ENCODE data around the gene C2orf92.
"Not testable (repeated sequence)": the region's sequence is repeated elsewhere in the genome, so short reads cannot be mapped to it uniquely, and the experiment has no call there.

The C2orf92 gene

DNA sequence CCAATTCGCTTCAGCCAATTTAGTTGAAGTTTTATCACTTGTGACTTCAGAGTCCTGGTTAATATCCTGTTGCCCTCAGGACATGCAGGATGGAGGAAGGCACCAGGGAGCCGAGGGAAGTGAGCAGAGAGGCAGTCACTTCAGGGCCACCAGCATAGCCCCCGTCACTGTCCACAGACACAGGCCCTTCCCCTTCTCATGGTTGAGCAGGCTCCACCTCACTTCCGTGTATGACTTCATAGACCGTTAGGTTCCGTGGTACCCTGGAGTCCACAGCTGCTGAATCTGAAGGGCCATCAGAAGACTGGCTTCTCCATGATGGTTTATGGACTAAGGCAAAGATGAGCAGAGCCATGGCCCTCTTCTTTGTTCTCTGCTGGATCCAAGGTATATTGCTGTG lies at the start of gene C2orf92:
Gene C2orf92 (plus strand): TSS at position 266 of the 400 bp plus-strand sequence. CDS start 76 bp downstream, at position 342.
- DNase-seq (ENCODE audit: low spot score): no peak

DNA sequence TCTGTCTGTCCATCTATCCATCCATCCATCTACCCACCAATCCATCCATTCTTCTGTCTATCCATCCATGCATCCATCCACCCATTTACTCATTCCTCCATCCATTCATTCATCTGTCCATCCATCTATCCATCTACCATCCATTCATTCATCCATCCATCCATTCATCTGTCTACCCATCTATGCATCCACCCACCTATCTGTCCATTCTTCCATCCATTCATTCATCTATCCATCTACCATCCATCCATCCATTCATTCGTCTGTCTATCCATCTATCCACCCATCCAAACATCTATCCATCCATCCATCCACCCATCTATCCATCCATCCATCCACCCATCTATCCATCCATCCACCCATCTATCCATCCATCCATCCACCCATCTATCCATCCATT lies 49.0 kb upstream of the C2orf92 start:
- DNase-seq (ENCODE audit: low spot score): not testable (repeated sequence)

DNA sequence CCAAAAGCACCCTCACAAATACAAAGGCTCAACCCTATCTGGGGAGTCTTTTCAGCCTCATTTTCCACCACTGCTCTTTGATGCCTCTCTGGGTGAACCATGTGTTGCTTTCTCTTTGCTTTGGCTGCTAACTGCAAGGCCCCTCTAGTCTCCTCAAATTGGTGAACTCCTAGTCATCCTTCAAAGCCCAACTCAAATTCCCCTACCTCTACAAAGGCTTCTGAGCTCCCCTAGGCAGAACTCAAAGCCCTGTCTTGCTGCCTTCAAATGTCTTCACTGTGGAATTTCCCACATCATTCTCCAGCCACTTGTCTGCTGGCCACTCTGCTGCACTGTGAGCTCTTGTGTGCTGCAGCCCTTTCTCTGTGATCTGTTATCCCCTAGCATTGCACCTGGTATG lies 46.5 kb upstream of the C2orf92 start:
- DNase-seq (ENCODE audit: low spot score): not testable (repeated sequence)

DNA sequence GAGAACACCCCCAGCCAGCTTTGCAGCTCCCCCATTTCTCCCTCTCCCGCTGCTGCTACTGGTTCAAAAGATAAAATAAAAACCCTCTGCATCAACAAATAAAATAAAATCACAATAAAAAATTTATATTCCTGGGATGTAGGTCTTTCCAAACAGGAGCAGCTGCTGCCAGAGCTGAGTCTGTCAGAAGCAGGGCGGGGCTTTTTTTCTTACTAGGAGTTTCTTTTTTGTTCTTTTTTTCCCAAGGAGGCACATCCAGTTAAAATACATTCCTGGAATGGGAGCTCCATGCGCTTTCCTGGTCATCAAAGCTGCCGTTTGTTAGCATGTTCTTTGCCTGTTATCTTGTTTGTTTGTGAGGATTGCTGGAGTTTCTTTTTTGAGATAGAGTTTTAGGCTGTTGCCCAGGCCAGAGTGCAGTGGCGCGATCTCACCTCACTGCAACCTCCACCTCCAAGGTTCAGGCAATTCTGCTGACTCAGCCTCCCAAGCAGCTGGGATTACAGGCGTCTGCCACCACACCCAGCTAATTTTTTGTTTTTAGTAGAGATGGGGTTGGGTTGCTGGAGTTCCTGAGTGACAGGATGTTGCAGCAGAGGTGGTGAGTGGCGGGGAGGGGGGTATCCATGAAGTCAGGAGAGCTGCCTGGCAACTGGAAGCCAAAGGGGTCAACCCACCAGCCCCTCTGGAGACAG lies 44.0 kb upstream of the C2orf92 start:
- DNase-seq (ENCODE audit: low spot score): not testable (repeated sequence)

DNA sequence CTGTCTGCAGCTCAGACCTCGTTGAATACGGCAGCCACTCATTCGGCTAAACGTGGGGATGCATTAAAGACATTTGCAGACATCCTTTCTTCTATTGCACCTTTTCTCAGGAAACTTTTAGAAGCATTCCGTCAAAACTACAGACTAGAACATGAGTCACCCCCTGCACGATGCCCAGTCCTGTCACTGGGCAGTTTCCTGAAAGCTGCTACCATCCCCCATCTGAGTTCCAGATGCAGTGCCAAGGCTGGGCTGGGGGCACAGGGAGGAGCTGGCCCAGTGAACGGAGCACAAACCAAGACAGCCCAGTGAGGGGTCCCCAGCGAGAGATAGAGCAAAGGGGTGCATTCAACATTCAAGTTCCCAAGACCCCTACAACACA lies 43.5 kb upstream of the C2orf92 start:
- peak; percentile 0 for DNase-seq (ENCODE audit: low spot score)

GRCh38 chr2:97644023-97644717 lies 25.3 kb upstream of the C2orf92 start:
- DNase-seq (ENCODE audit: low spot score): no peak

GRCh38 chr2:97645112-97645694 lies 24.3 kb upstream of the C2orf92 start:
- no peak for DNase-seq (ENCODE audit: low spot score)

- DNase-seq (ENCODE audit: low spot score): peak; percentile 97
These were observed 23.6 kb upstream of the C2orf92 start, which contains the start of gene COX5B for GRCh38 chr2:97645695-97646629. COX5B (plus strand) TSS chr2:97646062; CDS start chr2:97646087, 25 bp downstream.

- no peak for DNase-seq (ENCODE audit: low spot score)
These were observed 22.5 kb upstream of the C2orf92 start for GRCh38 chr2:97646977-97647376.

GRCh38 chr2:97651114-97651513 lies 18.4 kb upstream of the C2orf92 start:
- no peak for DNase-seq (ENCODE audit: low spot score)

GRCh38 chr2:97653473-97653872 lies 16.0 kb upstream of the C2orf92 start:
- no peak for DNase-seq (ENCODE audit: low spot score)

DNA sequence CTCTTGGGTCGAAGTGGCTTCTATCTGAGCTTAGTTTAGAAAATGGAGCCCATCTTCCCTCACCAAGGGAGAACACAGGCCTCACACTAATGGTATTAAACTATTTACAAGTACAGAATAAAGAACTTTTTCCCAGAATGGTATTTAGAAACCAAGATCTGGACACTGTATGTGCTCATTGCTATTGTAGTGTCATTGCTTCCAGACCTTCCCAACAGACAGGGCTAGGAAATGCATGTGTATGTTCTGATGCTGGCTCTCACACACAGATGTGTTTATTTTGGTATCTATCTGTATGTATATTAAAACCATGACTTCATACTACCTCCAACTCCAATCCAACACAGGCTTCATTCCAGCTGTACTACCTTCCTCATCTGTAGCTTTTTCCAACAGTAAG lies 15.6 kb upstream of the C2orf92 start:
- DNase-seq (ENCODE audit: low spot score): no peak

DNA sequence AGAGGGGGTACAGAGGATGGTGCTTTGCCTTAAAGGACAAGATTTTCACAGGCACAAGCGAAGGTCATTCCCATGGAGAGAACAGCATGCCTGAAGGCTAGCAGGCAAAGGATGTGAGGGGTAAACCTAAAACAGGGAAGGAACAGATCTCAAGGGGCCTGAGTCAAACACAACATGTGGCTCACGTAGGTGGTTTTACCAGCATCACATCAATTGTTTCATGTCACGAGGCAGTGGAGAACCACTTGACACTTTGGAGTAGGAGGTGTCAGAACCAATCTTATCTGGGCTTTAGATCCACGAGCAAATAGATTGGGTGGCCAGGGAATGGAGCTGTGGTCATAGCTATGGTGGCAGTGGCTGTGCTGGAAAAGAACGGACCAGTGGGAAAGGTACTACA lies 15.2 kb upstream of the C2orf92 start:
- DNase-seq (ENCODE audit: low spot score): no peak

- DNase-seq (ENCODE audit: low spot score): no peak
These were observed 14.7 kb upstream of the C2orf92 start for GRCh38 chr2:97654791-97655190.

- no peak for DNase-seq (ENCODE audit: low spot score)
These were observed 13.3 kb upstream of the C2orf92 start for GRCh38 chr2:97656129-97656755.

DNA sequence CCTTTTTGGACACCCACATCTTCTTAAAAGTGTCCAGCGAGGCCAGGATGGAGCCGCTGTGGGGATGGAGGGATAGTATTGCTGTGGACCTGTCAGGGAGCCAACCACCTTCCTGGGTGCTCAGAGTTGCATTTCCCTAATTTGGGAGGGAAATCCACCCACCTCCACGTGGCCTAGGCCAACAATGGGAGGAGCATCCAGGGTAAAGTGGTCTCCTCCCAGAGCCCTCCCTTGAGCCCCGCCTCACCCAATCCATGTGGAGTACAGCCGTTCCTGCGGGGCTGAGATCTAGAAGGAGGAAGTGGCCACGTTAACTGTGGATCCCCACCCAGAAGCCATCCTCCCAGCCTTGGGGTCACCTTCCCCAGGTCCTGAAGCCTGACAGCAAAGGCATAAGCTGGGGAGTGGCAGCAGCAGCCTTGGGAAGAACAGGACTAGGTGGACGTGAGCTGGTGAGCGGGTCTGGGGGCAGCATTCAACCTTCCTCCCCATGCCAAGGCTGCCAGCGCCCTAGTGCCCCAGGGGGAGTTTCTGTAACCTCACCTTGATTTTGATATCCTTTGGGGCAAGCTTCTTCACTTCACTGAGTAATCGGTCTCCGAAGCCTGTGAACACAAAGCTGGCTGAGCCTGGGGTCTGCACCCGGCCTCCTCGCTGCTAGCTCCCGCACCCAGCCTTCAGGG lies 12.5 kb upstream of the C2orf92 start:
- DNase-seq (ENCODE audit: low spot score): no peak

GRCh38 chr2:97657986-97658690 lies 11.4 kb upstream of the C2orf92 start:
- DNase-seq (ENCODE audit: low spot score): no peak

GRCh38 chr2:97658691-97659157 lies 10.8 kb upstream of the C2orf92 start:
- DNase-seq (ENCODE audit: low spot score): no peak

DNA sequence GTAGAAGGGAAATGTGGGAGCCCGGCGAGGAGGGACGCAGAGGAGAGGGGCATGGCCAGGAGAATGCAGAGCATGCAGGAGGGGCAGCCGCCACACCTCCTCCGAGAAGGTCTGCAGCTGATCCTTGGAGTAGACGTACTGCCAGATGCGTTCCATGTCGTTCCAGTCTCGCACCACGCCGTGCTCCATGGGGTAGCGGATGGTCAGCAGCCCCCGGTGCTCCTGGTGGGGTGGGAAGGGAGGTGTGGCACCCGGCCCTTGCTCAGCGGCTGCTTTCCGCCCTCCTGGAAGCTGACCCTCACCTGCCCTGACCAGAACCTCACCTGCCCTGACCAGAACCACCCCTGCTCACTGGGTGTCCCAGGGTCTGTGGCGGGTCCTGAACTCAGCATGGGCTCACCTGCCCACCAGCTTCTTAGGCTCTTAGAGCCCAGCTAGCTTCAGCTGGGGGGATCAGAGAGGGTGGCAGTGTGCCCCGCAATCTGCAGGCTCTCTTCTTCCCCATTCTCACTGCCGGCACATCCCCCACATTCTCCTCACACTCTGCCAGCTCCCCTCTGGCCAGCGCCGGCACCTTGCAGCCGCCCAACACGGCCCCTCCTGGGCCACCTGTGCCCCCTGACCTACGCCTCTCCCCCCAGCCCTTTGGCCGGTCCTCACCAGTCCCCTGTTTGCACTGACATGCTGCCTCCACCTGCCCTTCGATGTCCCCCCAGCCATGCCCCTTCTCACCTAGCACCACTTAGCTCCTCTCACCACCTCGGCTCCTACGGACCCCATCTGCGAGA lies 10.1 kb upstream of the C2orf92 start:
- no peak for DNase-seq (ENCODE audit: low spot score)

Measured in hematopoietic multipotent progenitor cell treated with erythropoietin and hydrocortisone succinate and interleukin-3 and kit ligand, for 15 days (in vitro differentiated cells).